ENCODE results near the gene MARK1. TPM values are rescaled to one million over a fixed set of nuclear protein-coding genes. Genes with fewer than 3 reads are reported as not detected.

The MARK1 gene
- total and polyA plus RNA-seq, 2 of the 13 experiments (the other 11 are each of a cell fraction or from before 2014, with no cell fraction given), result not detected

DNA sequence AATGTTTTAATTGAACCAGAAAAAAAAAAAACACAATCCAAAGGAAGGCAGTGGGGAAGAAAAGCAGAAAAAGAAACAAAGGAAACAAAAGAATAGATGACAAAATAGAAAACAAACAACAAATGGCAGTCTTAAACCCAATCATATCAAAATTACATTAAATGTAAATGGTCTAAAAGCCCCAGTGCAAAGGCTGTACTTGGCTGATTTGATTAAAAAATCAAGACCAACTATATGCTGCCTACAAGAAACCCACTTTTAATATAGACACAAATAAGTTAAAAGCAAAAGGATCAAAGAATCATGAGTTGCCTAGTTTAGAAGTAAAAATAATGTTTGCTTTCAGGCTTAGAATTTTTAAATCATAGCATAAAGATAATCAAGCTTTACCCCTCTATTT, 142.4 kb downstream of the MARK1 start (continued):
- TF ChIP-seq ZNF318 (CRISPR knock-in tag; IDR thresholded peaks at IDR 0.05) (no peak), SIX1 (CRISPR knock-in tag; IDR thresholded peaks at IDR 0.05; ENCODE audit: borderline replicate concordance) (no peak), ZNF570 (CRISPR knock-in tag; IDR thresholded peaks at IDR 0.05; ENCODE audit: borderline replicate concordance) (no peak), ZMYM4 (CRISPR knock-in tag; IDR thresholded peaks at IDR 0.05) (no peak), TMF1 (CRISPR knock-in tag; IDR thresholded peaks at IDR 0.05; ENCODE audit: low read depth) (no peak), GTF3A (CRISPR knock-in tag; conservative IDR thresholded peaks at IDR 0.05) (no peak), ZSCAN31 (CRISPR knock-in tag; IDR thresholded peaks at IDR 0.05; ENCODE audit: low read depth) (no peak)
